NCI-H2196 treated with DMSO at 0.1 percent for 48 hours (cell line): ENCODE data around the gene ETV6.

Experiments used
- DNase-seq: peaks from one replicate; lab custom pipeline; 2025; ENCODE audit not compliant: unreplicated experiment; lab: John Stamatoyannopoulos, UW

The ETV6 gene

DNA sequence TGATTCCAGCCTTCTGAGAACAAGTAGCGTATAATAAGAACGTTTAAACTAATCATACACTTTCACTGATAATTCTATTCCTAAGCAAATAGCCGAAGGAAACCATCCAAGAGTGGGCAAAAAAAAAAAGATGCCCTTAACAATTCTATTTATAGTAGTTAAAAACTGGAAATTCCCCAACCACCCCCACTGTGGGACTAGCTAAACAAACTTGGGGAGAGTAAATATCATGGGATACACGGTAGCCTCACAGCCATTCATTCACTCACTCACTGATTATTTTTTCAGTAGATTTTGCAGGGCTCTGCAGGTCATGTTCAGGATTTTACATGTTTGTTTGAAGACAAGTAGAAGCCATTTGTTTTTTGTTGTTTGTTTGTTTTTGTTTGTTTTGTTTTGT lies 197.0 kb downstream of the ETV6 start:
- DNase-seq, result no peak

DNA sequence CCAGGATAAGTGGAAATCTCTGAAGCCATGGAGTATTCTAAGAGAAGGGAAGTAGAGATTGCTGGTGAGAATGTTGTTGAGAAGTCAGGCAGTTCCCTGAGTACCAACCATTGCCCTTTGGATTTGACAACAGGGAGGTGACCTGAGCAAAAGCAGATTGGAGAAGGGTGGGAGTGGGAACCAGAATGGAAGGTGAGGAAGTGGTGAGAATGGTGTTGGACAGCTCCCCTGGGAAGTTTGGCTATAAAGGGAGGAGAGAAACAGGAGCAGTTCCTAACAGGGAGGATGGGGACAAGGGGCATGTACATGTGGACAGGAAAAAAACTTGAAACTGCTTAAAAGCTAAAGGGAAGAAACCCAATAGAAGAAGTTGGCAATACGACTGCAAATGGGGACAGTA lies 198.1 kb downstream of the ETV6 start:
- no peak for DNase-seq

DNA sequence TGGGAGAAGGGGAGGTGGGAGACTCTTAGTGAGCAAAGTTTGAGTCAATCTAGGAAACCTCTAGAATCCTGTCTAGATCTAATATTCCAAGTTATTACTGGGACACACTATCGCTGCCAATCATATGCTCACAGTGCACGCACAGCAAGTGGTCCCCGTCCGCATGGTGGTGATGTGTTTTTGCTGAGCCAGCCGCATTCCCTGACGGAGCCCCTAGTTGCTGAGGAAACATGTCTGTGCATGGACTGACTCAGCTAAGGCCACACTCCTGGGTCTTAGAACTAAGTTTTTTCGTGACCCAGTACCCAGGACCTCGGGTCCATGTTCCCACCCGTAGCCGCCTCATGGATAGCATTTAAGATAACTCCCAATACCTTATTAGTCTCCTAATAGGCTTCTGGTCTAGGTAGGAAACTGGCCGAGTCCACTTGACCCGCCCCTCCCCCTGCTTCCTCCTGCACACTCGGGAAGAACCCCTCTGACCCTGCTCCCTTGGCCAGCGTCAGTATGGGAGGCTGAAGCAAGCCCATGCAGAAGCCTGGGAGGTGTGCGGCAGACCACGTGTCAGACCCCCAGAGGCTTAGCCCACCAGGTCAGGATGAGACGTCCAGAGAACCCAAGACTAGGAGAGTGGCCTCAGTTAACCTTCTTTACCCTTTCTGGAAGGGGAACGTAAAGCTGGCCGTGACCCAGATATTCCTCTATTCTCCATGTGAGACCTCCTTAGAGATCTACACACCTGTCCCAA lies 200.5 kb downstream of the ETV6 start:
- no peak for DNase-seq

DNA sequence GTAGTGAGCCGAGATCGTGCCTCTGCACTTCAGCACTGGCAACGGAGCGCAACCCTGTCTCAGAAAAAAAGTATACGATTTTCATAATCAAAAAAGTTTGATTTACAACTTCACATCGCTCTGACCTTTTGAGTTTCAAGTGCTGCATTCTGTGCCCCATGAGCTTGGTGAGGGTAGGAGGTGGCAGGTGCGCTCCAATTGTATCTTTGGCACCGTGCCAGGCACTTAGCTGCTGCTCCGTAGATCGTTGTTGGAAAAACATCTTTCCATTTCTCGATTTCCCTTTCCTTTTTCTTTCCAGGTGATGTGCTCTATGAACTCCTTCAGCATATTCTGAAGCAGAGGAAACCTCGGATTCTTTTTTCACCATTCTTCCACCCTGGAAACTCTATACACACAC lies 203.7 kb downstream of the ETV6 start:
- peak; percentile 59 for DNase-seq

DNA sequence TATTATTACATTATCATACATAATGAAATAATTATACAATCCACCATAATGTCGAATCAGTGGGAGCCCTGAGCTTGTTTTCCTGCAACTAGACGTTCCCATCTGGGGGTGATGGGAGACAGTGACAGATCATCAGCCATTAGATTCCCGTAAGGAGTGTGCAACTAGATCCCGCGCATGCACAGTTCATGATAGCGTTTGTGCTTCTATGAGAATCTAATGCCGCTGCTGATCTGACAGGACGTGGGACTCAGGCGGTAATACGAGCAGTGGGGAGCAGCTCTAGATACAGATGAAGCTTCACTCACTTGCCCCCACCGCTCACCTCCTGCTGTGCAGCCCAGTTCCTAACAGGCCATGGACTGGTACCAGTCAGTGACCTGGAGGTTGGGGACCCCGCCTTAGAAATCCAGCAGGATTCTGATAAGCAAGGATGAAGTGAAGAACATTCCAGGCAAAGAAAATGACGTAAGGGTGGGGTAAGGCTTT lies 204.6 kb downstream of the ETV6 start:
- DNase-seq, result no peak

DNA sequence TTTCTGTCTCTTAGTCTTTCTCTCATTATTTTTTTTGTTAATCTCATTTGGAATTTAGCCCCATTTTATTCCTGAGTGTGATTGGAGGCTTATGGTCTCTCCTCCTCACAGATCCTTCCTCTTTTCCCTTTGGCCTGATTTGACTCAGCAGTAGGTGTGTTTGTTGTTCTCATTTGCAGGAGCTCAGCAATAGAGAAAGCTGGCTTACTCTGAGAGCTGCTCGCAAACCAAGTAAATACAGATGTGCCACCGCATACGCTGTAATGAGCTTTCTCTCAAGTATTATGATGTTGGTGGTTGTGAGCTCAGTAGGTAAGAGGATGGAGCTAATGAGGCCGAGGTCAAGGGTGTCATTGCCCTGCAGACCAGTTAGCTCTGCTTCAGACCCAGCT lies 206.5 kb downstream of the ETV6 start:
- peak; percentile 67 for DNase-seq

DNA sequence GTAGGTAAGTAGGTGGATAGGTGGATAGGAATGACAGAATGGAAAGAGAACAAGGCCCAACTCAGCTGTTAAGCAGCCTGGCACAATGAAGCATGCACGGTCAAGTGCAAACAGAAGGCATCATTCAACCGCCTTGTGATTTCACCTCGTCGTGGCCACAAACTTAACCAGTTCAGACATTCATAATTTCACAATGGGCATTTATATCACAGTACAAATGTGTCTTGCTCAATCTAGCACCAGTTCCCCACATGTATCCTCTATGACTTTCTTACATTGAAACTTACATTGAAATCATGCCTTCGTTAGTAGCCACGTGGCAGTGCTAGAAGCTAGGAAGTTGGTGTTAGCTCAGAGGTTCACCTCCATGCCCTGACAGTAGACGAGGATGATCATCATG lies 207.5 kb downstream of the ETV6 start:
- DNase-seq, result no peak

DNA sequence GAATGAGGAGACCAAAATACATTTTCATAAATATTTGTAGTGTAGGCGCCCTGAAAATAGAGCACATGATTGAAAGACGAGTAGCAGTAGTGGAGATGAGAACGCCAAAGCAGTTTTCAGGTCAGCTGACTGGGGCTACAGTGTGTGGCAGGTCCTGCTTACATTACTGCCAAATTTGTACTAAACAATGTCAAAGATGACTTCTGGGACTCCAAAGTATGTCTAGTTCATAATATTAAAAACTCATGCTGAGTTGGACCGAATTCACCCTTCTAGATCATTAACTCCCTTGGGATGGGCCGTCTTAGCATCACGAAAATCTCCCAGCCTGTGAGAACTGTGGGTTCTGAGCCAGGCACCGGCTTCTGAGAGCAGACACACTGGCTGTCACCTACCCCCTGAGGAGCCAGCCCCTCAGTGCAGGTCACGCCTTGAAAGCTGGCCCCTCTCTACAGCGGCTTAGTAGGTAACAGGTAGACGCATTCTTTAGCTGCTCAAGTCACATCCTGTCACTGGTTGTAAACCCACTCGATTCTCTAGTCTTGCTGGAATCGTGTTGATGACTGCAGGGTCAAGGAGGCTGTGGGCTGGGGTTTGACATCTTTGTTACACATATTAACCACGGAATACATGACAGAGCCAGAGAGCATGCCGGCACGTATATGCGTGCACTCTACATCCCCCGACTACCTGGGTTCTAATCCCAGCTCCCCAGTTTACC lies 210.4 kb downstream of the ETV6 start:
- DNase-seq, result no peak

DNA sequence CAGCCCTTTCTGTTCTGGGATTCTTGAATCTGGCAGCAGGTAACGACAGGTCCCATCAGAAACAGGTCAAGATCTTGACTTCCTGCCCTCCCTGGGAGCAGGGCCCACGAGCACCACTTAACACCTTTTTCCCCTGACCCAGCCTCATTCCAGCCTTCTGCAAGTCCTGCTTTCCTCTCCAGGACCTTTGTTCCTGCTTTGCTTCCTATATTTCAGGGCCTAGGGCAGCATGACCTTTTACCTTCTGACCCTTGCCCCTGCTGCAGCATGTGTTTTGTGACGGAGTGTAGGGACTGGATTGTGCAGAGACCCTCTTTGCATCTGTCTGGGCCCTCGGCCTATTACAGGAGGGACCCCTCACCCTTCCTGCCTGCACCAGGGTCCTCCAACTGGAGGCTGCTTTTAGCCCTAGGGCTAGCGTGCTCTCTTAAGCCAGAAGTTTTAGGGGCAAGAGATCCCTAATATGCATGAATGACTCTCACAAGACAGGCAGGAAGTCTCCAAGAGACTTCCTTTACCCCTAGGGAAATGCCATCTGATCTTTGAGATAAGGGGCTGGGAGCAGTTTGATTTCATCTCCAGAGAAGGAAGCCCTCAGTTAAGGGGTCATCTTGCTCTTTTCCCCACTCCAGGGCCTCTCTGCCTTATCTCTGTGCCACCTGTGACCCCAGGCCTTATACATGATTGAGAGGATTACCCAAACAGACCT lies 211.8 kb downstream of the ETV6 start:
- DNase-seq, result no peak

DNA sequence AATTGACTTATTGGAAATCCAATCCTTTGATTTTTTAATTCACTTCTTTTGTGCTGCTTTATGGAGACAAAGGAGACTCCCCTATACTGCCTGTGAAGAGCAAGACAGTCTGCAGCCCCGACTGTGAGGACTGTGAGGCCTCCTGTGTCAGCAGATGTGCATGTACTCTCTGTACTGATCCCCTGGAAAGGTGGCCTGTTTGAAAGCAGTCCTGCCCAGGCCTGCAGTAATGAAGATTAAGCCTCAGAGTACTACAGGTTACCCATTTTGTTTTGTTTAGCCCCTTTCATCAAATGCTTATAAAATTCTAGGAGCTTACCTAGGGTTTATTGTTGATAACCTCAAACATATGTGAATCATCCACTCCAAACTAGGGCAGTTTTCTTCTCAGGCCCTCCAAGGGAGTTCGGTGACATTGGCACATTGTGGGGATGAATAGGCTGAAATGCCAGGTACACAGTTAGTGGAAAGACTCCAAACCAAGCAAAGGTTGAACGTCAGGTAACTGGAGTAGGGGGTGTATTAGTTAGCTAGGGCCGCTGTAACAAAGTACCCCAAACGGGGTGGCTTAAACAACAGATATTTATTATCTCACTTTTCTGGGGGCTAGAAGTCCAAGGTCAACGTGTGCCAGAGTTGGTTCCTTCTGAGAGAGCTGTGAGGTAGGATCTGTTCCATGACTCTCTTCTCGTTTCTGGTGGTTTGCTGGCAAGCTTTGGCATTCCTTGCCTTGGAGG lies 212.6 kb downstream of the ETV6 start:
- no peak for DNase-seq

DNA sequence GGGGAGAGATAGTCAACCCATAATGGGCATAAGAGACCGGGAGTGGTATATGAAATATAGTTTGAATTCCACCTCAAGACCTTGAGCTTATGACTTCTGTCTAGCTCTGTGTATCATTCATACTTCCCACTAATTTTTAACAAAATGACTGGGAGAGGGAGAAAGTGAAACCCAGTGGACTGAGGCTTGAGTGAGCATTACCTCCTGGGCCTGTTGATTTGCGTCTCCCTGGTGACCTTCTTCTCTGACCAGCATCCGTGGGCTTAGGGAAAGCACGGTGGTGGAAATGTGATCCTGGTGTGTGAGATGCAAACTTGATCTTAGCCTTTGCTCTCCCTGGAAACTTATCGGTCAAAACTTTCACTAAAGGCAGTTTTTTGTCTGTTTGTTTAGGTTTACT lies 213.3 kb downstream of the ETV6 start:
- no peak for DNase-seq

DNA sequence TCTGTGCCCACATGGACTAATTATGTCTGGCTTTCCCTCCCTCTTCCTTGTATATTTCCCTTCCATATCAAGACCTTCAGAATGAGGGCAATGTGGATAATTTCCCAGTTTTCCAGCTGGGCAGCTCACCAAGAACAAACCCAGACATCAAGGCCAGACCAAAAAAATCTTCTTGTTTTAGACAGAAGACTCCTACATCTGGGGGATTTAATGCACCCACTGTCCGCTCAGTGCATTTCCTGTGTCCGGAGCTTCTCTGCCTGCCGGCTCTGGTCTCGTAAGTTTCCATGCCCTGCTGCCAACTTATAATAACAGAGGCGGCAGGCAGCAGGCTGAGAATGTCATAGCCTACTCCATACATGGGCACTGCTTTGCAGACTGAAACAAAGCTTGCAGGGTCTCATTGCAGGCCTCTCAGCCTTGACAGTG lies 214.0 kb downstream of the ETV6 start:
- no peak for DNase-seq

DNA sequence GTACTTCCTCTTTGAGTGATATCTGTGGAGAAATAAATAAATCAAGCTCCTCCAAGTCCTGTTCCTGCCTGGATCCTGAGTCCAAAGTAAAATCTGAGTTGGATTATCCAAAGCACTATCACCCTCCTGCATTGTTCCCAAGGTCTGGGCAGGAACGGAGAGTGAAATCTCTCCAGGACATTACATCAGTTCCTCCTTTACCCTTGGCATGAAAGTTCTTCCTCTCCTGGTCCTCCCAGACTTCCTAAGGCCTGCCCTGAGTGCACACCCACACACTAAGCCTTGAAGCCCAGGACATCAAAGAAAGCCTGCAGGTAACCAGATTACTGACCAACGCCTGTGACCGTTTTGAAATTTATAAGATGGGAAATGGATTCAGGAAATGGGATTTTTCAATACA lies 214.5 kb downstream of the ETV6 start:
- no peak for DNase-seq

DNA sequence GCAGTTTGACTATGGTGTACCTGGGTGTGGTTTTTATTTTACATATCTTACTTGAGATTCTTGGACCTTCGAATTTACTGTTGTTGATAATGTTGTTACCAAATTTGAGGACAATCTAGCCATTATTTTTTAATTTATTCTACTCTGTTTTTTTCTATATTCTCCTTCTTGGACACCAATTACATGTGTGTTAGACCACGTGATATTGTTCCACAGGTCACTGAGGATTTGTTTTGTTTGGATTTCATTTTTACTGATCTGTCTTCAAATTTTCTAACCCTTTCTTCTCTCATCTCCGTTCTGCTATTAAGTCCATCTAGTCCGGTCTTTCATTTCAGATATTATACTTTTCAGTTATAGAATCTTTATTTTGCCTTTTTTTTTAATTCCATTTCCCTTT lies 216.3 kb downstream of the ETV6 start:
- no peak for DNase-seq

DNA sequence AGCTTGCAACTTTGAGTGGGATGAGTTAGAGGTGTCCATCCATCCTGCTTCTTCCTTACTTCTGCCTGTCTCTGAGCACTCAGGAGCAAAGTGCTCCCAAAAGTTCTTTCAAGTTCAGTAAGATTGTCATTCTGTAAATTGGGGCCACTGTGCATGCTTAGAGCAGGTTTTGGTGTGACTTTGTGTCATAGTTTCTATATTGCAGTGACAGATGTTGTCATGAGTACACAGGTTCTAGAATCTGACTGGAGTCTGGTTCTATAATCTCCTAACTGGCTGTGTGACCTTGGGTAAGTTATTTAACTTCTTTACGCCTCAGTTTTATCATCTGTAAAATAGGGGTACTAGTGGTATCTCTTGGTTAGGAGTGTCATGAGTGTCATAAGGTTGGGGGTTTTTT lies 218.6 kb downstream of the ETV6 start:
- DNase-seq, result no peak

DNA sequence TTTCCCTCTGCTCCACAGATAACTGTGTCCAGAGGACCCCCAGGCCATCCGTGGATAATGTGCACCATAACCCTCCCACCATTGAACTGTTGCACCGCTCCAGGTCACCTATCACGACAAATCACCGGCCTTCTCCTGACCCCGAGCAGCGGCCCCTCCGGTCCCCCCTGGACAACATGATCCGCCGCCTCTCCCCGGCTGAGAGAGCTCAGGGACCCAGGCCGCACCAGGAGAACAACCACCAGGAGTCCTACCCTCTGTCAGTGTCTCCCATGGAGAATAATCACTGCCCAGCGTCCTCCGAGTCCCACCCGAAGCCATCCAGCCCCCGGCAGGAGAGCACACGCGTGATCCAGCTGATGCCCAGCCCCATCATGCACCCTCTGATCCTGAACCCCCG lies 219.9 kb downstream of the ETV6 start:
- no peak for DNase-seq

DNA sequence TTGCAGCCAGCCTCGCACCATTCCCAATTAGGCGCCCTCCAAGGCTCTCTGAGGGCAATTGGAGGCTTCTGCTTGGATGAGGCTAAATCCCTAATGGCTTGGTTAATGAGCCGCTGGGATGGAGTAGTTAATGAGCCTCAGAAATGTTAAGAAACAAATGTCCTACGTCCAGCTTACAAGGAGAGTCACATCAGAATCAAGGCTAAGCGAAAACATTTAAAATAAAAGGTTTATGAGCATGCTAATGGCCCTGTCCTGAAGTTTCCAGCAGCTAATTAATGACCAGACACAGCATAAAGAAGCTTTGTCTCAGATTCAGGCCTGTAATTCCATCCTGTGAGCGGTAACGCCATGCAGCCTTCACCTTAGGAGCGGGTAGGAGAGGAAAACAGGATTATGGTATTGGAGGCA lies 220.6 kb downstream of the ETV6 start:
- no peak for DNase-seq

DNA sequence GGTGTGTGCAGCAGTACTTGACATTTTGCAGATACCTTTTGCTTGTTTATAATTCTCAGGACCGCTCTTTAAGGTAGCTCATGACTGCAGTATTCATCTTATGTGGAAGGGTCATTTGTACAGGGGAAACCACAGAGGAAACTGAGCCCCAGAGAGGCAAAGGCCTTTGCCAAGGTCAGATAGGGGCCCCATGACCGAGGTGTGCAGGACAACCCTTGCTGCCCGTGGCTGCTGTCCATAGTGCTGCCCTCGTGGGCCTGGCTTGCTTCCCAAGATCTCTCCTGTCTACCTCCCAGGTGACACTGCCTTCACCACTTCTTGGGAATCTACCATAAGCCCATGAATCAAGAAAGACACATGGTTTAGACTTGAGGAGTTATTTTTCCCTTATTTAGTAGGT lies 222.6 kb downstream of the ETV6 start:
- DNase-seq, result no peak

DNA sequence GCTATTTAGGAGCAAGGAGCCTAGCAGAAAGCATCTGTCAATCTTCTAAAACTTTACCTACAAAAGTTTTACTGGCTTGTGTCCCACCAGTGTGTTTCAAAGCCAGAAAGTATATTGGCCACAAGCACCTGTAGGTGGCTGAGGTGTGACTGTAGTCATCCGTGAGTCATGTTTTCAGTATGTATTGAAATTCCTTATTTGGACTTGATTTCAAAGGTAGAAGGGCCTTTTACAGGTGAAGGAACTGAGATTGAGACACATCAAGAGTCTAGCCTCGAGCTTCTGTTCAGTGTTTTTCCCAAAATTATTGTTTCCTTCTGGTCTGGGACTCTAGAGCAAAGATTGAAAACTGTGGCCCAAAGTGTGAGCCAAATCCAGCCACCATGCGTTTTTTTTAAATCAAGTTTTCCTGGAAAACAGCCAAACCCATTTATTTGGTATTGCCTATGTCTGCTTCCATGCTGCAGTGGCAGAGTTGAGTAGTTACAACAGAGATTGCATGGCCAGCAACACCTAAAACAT lies 226.0 kb downstream of the ETV6 start:
- DNase-seq, result no peak

DNA sequence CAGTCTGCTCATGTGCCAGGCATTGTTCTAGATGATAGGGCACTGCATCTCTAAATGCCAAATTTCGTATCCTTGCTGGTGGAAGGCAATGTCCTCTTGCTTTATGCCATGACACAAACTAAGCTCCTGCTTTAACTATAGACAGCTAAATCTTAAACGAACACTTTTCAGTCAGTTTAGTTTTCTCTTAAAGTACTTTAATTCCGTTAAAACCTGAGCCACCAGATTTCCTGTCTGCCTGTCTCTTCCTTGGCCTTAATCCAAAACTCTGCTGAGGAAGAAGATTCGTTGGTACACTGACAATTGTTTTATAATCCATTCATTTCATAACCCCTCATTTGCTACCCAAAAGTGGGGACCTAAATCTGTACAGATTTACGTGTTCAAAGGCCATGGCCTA lies 226.8 kb downstream of the ETV6 start:
- no peak for DNase-seq
